Osteocyte (in vitro differentiated cells): ENCODE results near the gene PPP2R5C. TPM values are rescaled to one million over a fixed set of nuclear protein-coding genes. Genes with fewer than 3 reads are reported as not detected.

Source experiments
- DNase-seq: peaks from one replicate; pipeline ENCODE4 v3.0.0; 2021; ENCODE audit warnings: mixed read lengths; ENCODE audit not compliant: unreplicated experiment; ENCODE audit errors: extremely low spot score
- H3K27ac Mint-ChIP-seq: one replicate; pipeline ENCODE4 v1.8.0; 2021; ENCODE audit warnings: mild to moderate bottlenecking, mixed read lengths; ENCODE audit not compliant: unreplicated experiment
- H3K27me3 Mint-ChIP-seq: one replicate; pipeline ENCODE4 v1.8.0; 2021; ENCODE audit warnings: mixed read lengths; ENCODE audit not compliant: unreplicated experiment
- H3K36me3 Mint-ChIP-seq: one replicate; pipeline ENCODE4 v1.8.0; 2021; ENCODE audit warnings: mixed read lengths; ENCODE audit not compliant: unreplicated experiment
- H3K4me1 Mint-ChIP-seq: one replicate; pipeline ENCODE4 v1.8.0; 2021; ENCODE audit warnings: mixed read lengths; ENCODE audit not compliant: unreplicated experiment
- H3K4me3 Mint-ChIP-seq: one replicate; pipeline ENCODE4 v1.8.0; 2021; ENCODE audit warnings: mild to moderate bottlenecking, moderate library complexity, mixed read lengths; ENCODE audit not compliant: unreplicated experiment
- H3K9me3 Mint-ChIP-seq: one replicate; pipeline ENCODE4 v1.8.0; 2021; ENCODE audit warnings: mixed read lengths; ENCODE audit not compliant: unreplicated experiment
- CTCF ChIP-seq: fragments of 200-600 bp; sonication (generic); IDR thresholded peaks from 2 replicates; pipeline ENCODE4 v1.5.0; 2021; ENCODE audit warnings: antibody characterized with exemption, mild to moderate bottlenecking, moderate library complexity
- total RNA-seq: library from RNA; stranded (reverse); gene quantifications from 2 replicates; pipeline ENCODE4 v1.2.1, GENCODE V29; 2021

PPP2R5C gene
- total RNA-seq, 1 donor from 2014 or later: 116 TPM

DNA sequence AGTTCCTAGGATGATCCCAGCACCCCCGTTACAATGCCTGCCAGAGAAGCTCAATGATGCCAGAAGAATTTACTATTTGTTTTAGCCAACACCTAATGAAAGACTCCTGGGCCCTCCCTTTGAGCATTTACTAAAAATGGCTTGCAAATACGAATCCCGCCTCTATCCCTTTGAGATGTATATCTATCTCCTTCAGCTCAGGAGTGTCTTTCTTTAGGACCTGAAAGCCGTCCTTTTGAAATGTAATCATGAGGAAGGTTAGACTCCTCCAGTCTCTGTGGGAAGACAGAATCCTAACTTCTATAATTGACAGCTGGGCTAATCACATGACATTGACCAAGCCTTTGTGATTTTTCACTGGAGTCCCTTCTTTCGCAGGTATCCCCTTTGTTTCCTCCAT, 183.7 kb downstream of the PPP2R5C start:
- no peak overlapping the region for H3K27ac Mint-ChIP-seq
- no peaks in the 10 kb centered on the region for H3K9me3 Mint-ChIP-seq
- no peak for DNase-seq
- peaks cover 25% of the 10 kb centered on the region for H3K27me3 Mint-ChIP-seq
- H3K4me1 Mint-ChIP-seq: peaks cover 18% of the 10 kb centered on the region
- TF ChIP-seq CTCF: no peak
- no peaks in the 10 kb centered on the region for H3K36me3 Mint-ChIP-seq
- H3K4me3 Mint-ChIP-seq: no peak overlapping the region

GRCh38 chr14:101947577-101947903, 186.0 kb downstream of the PPP2R5C start:
- Mint-ChIP-seq H3K36me3 (no peaks in the 10 kb centered on the region), H3K27ac (peak overlapping the region; percentile 99), H3K4me1 (peaks cover 18% of the 10 kb centered on the region), H3K9me3 (no peaks in the 10 kb centered on the region), H3K4me3 (peak overlapping the region; percentile 98), H3K27me3 (peaks cover 15% of the 10 kb centered on the region)
- DNase-seq: no peak
- TF ChIP-seq CTCF: no peak

DNA sequence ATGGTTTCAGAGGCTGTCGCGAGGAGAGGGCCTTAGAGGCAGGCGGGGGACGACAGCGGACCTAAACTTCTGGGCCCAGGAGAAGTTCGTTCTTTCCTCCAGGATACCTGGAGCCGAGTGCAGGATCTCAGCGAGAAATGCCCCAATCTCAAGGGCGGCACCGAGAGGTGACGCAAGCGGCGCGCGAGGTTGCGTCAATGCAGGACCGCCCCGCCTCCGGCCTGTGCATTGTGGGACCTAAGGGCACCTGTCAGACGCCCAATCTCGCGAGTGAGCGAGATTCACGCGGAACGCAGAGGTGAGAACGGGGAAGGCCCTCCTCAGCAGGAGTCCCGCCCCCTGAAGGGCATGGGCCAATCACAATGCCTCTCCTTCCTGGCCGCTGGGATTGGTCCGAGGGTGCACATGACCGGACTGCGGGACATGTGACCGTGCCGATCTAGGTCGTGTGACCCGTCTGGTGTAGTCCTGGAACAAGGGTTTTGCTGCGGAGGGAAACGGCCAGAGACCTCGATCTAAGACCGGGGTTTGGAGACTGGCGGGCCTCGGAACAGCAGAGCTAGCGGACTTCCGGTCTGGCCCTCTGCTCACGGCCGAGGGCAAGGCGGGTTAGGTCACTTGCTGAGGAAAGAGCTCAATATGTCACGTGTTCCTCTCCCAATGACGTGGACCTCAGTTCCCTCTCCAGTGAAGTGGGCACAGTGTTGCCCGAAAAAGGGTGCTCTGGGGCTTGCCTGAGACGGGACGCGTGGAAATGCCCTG, 186.6 kb downstream of the PPP2R5C start:
- peaks cover 12% of the 10 kb centered on the region for H3K27me3 Mint-ChIP-seq
- peak overlapping the region; percentile 98 for H3K4me3 Mint-ChIP-seq
- no peak for TF ChIP-seq CTCF
- peak; percentile 100 for DNase-seq
- H3K27ac Mint-ChIP-seq: peak overlapping the region; percentile 99
- no peaks in the 10 kb centered on the region for H3K36me3 Mint-ChIP-seq
- H3K4me1 Mint-ChIP-seq: peaks cover 18% of the 10 kb centered on the region
- no peaks in the 10 kb centered on the region for H3K9me3 Mint-ChIP-seq

GRCh38 chr14:101948666-101949216, 187.2 kb downstream of the PPP2R5C start:
- Mint-ChIP-seq H3K36me3 (no peaks in the 10 kb centered on the region), H3K4me3 (peak overlapping the region; percentile 98), H3K27me3 (peaks cover 6% of the 10 kb centered on the region), H3K9me3 (no peaks in the 10 kb centered on the region), H3K27ac (peak overlapping the region; percentile 99), H3K4me1 (peaks cover 18% of the 10 kb centered on the region)
- no peak for DNase-seq
- no peak for TF ChIP-seq CTCF

GRCh38 chr14:101950100-101950499, 188.6 kb downstream of the PPP2R5C start:
- no peaks in the 10 kb centered on the region for H3K9me3 Mint-ChIP-seq
- no peak for DNase-seq
- peak overlapping the region; percentile 98 for H3K4me3 Mint-ChIP-seq
- peaks cover 18% of the 10 kb centered on the region for H3K4me1 Mint-ChIP-seq
- TF ChIP-seq CTCF: no peak
- H3K27me3 Mint-ChIP-seq: peaks cover 2% of the 10 kb centered on the region
- H3K36me3 Mint-ChIP-seq: no peaks in the 10 kb centered on the region
- no peak overlapping the region for H3K27ac Mint-ChIP-seq
